Activated CD4-positive, alpha-beta T cell treated with anti-CD3 and anti-CD28 coated beads, Interleukin-2, amount 50 U/mL, for 16 hours (primary cell): ENCODE results near the gene MEGF11.
A peak's percentile ranks its signal among the peaks of the same experiment; 100 is the strongest.

Experiments
- DNase-seq: peaks from one replicate; pipeline ENCODE4 v3.0.0-alpha.2; 2020

MEGF11 gene

GRCh38 chr15:65929573-65929972 lies 324.0 kb downstream of the MEGF11 start:
- DNase-seq, result no peak

GRCh38 chr15:65927545-65927944 lies 326.0 kb downstream of the MEGF11 start:
- no peak for DNase-seq

GRCh38 chr15:65926899-65927298 lies 326.7 kb downstream of the MEGF11 start:
- DNase-seq, result peak; percentile 21

- no peak for DNase-seq
These were observed 327.1 kb downstream of the MEGF11 start for GRCh38 chr15:65926459-65926858.

DNA sequence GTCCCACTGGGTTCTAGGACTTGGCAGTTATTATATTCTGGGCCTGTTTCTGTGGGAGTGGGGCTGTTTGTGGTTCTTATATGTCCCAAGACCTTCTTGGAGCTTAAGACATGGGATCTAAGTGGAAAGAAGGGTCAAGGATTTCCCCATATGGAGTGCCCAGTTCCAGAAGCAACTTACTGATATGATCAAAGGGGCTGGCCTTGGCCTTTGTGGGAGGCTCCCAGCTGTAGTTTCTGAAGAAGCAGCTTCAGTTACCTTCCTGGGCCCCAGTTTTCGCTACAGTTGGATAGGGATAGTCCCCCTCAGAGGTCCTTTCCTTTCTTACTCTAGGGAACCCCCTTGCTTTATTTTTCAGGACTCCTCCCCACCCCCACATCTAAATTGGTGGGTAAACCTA lies 328.2 kb downstream of the MEGF11 start:
- no peak for DNase-seq

DNA sequence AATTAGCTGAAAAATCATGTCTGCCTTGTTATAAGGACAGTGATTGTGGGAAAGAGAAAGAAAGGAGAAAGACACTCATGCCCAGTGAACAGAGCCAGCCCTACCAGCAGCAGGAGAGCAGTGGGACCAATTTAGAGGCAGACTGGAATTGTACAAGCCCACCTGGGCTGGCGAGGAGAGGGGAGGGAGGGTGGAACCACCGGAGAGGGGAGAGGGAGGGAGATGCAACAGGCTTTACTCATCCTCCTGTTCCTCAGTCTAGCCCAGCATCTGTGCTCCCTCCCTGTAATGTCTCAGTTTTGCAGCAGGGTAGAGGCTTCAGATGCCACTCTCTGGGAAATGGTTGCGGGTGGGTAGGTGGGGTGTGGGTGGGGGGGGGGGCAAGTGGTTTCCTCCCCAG lies 329.5 kb downstream of the MEGF11 start:
- DNase-seq, result no peak

- DNase-seq, result no peak
These were observed 330.3 kb downstream of the MEGF11 start for GRCh38 chr15:65923264-65923663.

DNA sequence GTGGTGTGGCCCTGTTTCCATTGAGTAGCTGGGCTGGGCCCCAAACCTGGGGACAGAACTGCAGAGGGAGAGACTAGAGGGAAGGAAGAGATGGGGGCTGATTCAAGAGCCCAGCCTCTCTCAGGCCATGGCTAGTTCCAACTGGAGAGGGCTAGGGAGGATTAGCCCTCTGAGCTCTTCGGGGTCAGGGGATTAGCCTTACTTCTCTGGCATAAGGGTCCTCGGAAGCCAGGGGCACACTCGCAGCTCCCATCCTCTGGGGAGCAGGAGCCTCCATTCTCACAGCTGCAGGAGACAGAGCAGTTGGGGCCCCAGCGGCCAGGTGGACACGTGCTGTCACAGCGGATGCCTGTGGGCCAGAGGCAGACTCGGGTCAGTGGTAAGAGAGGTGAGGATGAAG lies 330.9 kb downstream of the MEGF11 start:
- no peak for DNase-seq

DNA sequence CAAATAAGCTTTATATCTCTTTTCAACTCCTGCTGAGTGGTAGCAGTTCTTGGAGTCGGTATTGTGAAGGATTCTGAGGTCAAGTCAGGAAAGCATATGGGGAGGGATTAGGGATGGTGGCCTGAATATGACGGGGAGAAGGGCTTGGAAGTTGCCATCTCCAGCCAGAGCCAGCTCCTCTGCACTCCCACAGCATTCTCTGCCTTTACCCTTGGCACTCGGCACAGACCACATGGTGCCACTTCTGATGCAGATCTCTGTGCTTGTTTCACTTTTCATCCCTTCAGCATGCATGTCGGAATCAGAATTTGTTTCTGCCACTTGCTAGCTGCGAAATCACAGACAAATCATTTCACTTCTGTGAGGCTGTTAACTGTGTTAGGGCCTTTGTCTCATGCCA lies 331.8 kb downstream of the MEGF11 start:
- DNase-seq, result no peak

- no peak for DNase-seq
These were observed 332.7 kb downstream of the MEGF11 start for GRCh38 chr15:65920825-65921309.

GRCh38 chr15:65920121-65920520 lies 333.4 kb downstream of the MEGF11 start:
- DNase-seq, result no peak

- DNase-seq, result no peak
These were observed 334.2 kb downstream of the MEGF11 start for GRCh38 chr15:65919353-65919752.

- DNase-seq, result no peak
These were observed 334.6 kb downstream of the MEGF11 start for GRCh38 chr15:65918945-65919344.

- DNase-seq, result peak; percentile 57
These were observed 335.1 kb downstream of the MEGF11 start for GRCh38 chr15:65918357-65918920.

GRCh38 chr15:65917936-65918335 lies 335.6 kb downstream of the MEGF11 start:
- DNase-seq, result no peak

GRCh38 chr15:65917407-65917756 lies 336.2 kb downstream of the MEGF11 start:
- DNase-seq, result no peak

DNA sequence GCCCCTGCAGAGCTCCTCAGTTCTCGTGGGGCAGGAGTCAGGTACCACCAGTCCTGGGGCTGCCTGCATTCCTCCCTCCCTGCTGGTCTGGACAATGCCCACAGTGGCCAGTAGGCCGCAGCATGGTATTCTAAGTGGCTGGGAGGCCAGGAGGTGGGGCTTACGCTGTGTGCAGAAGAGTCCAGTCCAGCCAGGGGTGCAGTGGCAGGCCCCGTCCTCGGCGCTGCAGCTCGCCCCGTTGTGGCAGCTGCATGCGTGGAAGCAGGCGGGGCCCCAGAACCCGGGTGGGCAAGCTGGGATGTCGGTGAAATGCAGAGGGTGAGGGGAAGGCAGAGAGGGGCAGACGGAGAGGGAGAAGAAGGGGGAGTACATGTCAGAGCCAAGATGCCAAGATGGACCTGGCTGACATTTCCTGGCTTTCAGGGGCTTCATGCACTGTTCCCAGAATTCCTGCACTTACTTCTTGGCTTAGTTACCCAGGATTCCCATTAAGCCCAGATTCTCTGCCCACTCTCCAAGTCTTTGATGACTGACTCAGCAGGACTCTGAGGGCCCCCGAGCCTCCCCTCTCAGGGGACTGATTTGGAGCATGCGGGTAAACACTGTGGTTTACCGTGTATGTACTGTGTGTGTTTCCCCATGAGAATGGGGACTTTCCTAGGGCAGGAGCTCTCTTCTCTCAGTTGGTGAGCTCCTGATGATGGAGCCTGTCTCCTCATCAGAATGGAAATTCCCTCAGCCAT lies 336.7 kb downstream of the MEGF11 start:
- DNase-seq, result peak; percentile 67

DNA sequence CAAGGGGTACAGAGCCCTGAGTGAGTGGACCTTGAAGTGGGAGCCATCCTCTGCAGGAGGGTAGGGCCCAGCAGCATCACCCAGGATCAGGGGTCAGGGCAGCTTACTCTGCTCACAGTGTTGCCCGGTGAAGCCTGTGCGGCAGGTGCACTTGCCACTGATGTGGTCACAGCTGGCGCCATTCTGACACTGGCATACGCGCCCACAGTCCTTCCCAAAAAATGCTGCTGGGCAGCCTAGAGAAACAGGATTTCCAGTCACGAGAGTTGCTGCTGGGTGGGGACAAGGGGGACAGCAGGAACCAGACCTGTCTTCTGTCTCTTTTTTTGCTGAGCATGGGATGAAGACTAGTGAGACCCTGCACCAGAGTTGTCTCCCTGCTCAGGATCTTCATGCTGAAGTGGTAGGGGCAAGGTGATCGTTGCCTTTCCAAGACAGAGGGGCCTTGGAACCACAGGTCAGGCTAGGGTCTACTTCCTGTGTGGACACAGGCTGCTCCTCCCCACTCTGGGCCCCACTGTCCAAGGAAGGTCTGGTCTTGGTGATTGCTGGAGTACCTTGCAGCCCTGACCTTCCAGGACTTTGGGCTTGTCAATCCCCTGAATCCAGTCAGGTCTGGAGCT lies 337.4 kb downstream of the MEGF11 start:
- DNase-seq, result no peak

DNA sequence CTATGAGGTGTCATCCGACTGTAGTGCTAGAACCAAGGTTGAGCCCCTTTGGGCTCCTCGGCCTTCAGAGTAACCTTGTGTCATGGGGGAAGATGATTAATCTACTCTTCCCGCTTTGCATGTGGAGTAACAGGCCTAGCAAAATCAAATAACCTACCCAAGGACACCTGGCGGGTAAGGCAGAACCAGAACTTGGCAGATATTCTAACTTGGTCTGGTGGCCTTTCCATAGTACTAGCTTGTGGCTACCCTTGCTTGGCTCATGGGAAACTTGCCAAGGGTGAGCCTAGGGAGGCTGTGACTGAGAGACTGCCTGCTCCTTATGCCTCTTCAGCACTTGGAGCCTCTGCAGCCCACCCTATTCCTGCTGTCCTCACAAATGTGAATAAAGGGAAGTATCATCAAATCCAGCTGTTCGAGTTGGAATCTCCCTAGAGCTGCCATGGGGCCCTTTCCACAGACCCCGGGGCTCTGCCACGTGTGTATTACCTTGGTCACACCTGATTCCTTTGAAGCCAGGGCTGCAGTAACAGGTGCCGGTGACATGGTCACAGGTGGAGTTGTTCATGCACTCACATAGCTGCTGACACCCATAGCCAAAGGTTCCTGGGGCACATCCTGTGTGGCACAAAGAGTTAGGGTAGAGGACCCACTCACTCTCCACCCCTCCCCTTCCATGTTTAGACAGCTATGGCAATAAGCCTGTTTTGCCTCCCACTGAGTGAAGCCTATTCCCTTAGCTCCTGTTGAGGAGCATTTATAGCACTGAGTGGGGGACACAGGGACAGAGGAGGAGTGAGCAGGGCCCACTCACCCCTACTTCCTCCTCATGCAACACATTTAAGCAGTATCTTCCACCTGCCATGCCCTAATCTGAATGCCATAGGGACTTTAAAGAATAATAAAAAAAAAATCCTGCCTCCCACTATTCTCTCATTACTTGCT lies 338.3 kb downstream of the MEGF11 start:
- DNase-seq, result no peak

GRCh38 chr15:65914386-65914785 lies 339.2 kb downstream of the MEGF11 start:
- DNase-seq, result no peak

DNA sequence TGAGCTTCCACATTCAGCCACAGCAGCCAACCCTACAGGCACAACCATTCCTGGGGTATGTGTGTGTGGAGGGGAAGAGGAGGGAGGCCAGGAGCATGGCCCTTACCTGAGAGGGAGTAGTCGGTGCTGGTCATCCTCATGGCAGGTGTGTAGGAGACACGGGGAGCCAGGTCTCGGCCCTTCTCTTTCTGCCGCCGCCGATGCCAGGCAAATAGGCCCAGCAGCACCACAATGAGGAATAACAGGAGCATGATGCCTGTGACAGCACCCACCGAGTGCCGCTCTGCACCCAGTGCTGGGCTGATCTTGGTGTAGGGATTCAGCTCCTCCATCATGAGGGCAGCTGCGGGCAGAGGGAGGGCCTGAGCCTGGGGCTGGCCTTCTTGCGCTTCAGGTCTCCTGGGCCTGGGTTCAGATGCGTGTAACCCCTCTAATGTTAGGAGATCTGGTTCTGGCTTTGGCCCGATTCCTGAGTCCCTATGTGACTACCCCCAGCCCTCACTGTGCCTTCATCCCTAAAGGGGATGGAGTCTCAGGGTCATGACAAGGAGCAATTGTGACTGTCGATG lies 339.8 kb downstream of the MEGF11 start:
- no peak for DNase-seq

DNA sequence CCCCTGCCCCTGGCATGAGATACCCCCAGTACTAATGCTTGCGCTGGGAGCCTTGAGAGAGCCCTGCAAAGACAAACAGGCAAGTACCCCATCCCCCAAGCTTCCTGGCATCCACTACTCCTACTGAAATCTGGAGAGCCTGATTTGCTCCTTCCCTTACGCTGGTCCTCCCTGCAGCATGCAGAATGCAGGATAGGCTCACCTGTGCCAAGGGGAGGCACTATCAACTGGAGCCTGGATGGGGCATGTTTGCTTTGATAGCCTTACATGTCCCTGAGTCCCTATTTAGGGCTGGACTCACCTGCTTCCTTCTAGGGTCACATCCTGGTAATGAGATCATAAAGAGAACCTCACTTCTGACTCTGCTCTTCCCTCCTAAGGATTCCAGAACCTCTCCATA lies 341.3 kb downstream of the MEGF11 start:
- no peak for DNase-seq

- no peak for DNase-seq
These were observed 343.2 kb downstream of the MEGF11 start for GRCh38 chr15:65910341-65910740.
